Activated T-helper 1 cell treated with anti-CD3 and anti-CD28 coated beads, Interleukin-12 subunit alpha, Interleukin-12 subunit beta, Interleukin-2, Interleukin-4 antibody, amounts not matched to agents 30 ng/mL and 10 ng/mL and 1 ng/mL, durations not matched to agents 14 hours and 24 hours and 36 hours (primary cell): ENCODE measurements around the gene ID2. TPM values are rescaled to one million over a fixed set of nuclear protein-coding genes. Genes with fewer than 3 reads are reported as not detected.

Experiments
- DNase-seq: peaks from one replicate; pipeline ENCODE4 v3.0.0; 2021; ENCODE audit warnings: low spot score
- H3K27ac Mint-ChIP-seq: one replicate; pipeline ENCODE4 v1.8.0; 2021; ENCODE audit warnings: mild to moderate bottlenecking, mixed read lengths
- H3K27me3 Mint-ChIP-seq: one replicate; pipeline ENCODE4 v1.8.0; 2022; ENCODE audit warnings: mild to moderate bottlenecking, moderate library complexity, mixed read lengths; ENCODE audit not compliant: insufficient read depth
- H3K36me3 Mint-ChIP-seq: one replicate; pipeline ENCODE4 v1.8.0; 2021; ENCODE audit warnings: low read depth, mixed read lengths
- H3K4me1 Mint-ChIP-seq: one replicate; pipeline ENCODE4 v1.8.0; 2021; ENCODE audit warnings: low read depth, mixed read lengths
- H3K4me3 Mint-ChIP-seq: one replicate; pipeline ENCODE4 v1.8.0; 2021; ENCODE audit warnings: mild to moderate bottlenecking, moderate library complexity, mixed read lengths
- H3K9me3 Mint-ChIP-seq: one replicate; pipeline ENCODE4 v1.8.0; 2021; ENCODE audit warnings: mixed read lengths
- intact Hi-C: fragments of 100-400 bp; cut with micrococcal nuclease; formaldehyde crosslinking; loops from one replicate; pipeline ENCODE4 v1.15.1; 2024
- total RNA-seq: library from RNA; stranded (reverse); gene quantifications from 2 replicates; pipeline ENCODE4 v1.2.3, GENCODE V29; 2022

Gene ID2
- total RNA-seq, 1 donor from 2014 or later = 301 TPM

- Mint-ChIP-seq H3K4me1 (peaks cover 7% of the 10 kb centered on the region), H3K27me3 (peaks cover 18% of the 10 kb centered on the region), H3K4me3 (no peak overlapping the region), H3K36me3 (no peaks in the 10 kb centered on the region), H3K27ac (no peak overlapping the region), H3K9me3 (peaks cover 5% of the 10 kb centered on the region)
- intact Hi-C loops = no loop called here
- DNase-seq = no peak
Observed at GRCh38 chr2:8642366-8643068, 39.3 kb upstream of the ID2 start.

- intact Hi-C loops = no loop called here
- Mint-ChIP-seq H3K9me3 (peaks cover 11% of the 10 kb centered on the region), H3K4me3 (no peak overlapping the region), H3K27ac (no peak overlapping the region), H3K4me1 (peaks cover 7% of the 10 kb centered on the region), H3K36me3 (no peaks in the 10 kb centered on the region), H3K27me3 (peaks cover 11% of the 10 kb centered on the region)
- DNase-seq = no peak
Observed at GRCh38 chr2:8643250-8643995, 38.4 kb upstream of the ID2 start.

GRCh38 chr2:8643996-8644356, 37.9 kb upstream of the ID2 start:
- Mint-ChIP-seq H3K4me3 (no peak overlapping the region), H3K27me3 (peaks cover 7% of the 10 kb centered on the region), H3K36me3 (no peaks in the 10 kb centered on the region), H3K9me3 (peaks cover 11% of the 10 kb centered on the region), H3K4me1 (peaks cover 7% of the 10 kb centered on the region), H3K27ac (no peak overlapping the region)
- no peak for DNase-seq
- intact Hi-C loops = no loop called here

GRCh38 chr2:8644605-8645175, 37.2 kb upstream of the ID2 start:
- no peaks in the 10 kb centered on the region for H3K36me3 Mint-ChIP-seq
- DNase-seq = no peak
- intact Hi-C loops = no loop called here
- H3K27me3 Mint-ChIP-seq = peaks cover 2% of the 10 kb centered on the region
- H3K4me1 Mint-ChIP-seq = peaks cover 7% of the 10 kb centered on the region
- H3K4me3 Mint-ChIP-seq = no peak overlapping the region
- H3K27ac Mint-ChIP-seq = no peak overlapping the region
- peaks cover 11% of the 10 kb centered on the region for H3K9me3 Mint-ChIP-seq

GRCh38 chr2:8645176-8645831, 36.6 kb upstream of the ID2 start:
- Mint-ChIP-seq H3K4me3 (no peak overlapping the region), H3K4me1 (peaks cover 7% of the 10 kb centered on the region), H3K36me3 (no peaks in the 10 kb centered on the region), H3K27me3 (no peaks in the 10 kb centered on the region), H3K9me3 (peaks cover 11% of the 10 kb centered on the region), H3K27ac (no peak overlapping the region)
- intact Hi-C loops = no loop called here
- no peak for DNase-seq

GRCh38 chr2:8646731-8647461, 35.0 kb upstream of the ID2 start:
- no peak for DNase-seq
- H3K4me3 Mint-ChIP-seq = no peak overlapping the region
- H3K4me1 Mint-ChIP-seq = peaks cover 7% of the 10 kb centered on the region
- no peak overlapping the region for H3K27ac Mint-ChIP-seq
- H3K27me3 Mint-ChIP-seq = peaks cover 2% of the 10 kb centered on the region
- no peaks in the 10 kb centered on the region for H3K36me3 Mint-ChIP-seq
- intact Hi-C loops = no loop called here
- H3K9me3 Mint-ChIP-seq = peaks cover 11% of the 10 kb centered on the region

- Mint-ChIP-seq H3K4me1 (peaks cover 7% of the 10 kb centered on the region), H3K4me3 (no peak overlapping the region), H3K27me3 (peaks cover 2% of the 10 kb centered on the region), H3K27ac (no peak overlapping the region), H3K9me3 (peaks cover 11% of the 10 kb centered on the region), H3K36me3 (no peaks in the 10 kb centered on the region)
- intact Hi-C loops = no loop called here
- DNase-seq = no peak
Observed at GRCh38 chr2:8647462-8647857, 34.4 kb upstream of the ID2 start.

- H3K27me3 Mint-ChIP-seq = peaks cover 2% of the 10 kb centered on the region
- peaks cover 11% of the 10 kb centered on the region for H3K9me3 Mint-ChIP-seq
- no peak for DNase-seq
- peaks cover 7% of the 10 kb centered on the region for H3K4me1 Mint-ChIP-seq
- intact Hi-C loops = no loop called here
- no peak overlapping the region for H3K27ac Mint-ChIP-seq
- H3K4me3 Mint-ChIP-seq = no peak overlapping the region
- no peaks in the 10 kb centered on the region for H3K36me3 Mint-ChIP-seq
Observed at GRCh38 chr2:8648441-8649213, 33.2 kb upstream of the ID2 start.

- no peak overlapping the region for H3K27ac Mint-ChIP-seq
- intact Hi-C loops = no loop called here
- H3K4me1 Mint-ChIP-seq = no peaks in the 10 kb centered on the region
Observed at GRCh38 chr2:8649718-8650117, 32.1 kb upstream of the ID2 start.

GRCh38 chr2:8650256-8650655, 31.6 kb upstream of the ID2 start:
- H3K27ac Mint-ChIP-seq = no peak overlapping the region
- peaks cover 2% of the 10 kb centered on the region for H3K27me3 Mint-ChIP-seq
- H3K36me3 Mint-ChIP-seq = no peaks in the 10 kb centered on the region
- H3K4me3 Mint-ChIP-seq = no peak overlapping the region
- peaks cover 11% of the 10 kb centered on the region for H3K9me3 Mint-ChIP-seq
- no peak for DNase-seq
- no peaks in the 10 kb centered on the region for H3K4me1 Mint-ChIP-seq
- intact Hi-C loops = no loop called here

More at GRCh38 chr2:8649718-8650117, 32.1 kb upstream of the ID2 start:
- peaks cover 2% of the 10 kb centered on the region for H3K27me3 Mint-ChIP-seq
- DNase-seq = no peak
- H3K36me3 Mint-ChIP-seq = no peaks in the 10 kb centered on the region
- peaks cover 11% of the 10 kb centered on the region for H3K9me3 Mint-ChIP-seq
- no peak overlapping the region for H3K4me3 Mint-ChIP-seq

GRCh38 chr2:8652774-8653426, 29.0 kb upstream of the ID2 start:
- no peak for DNase-seq
- H3K36me3 Mint-ChIP-seq = no peaks in the 10 kb centered on the region
- no peak overlapping the region for H3K4me3 Mint-ChIP-seq

GRCh38 chr2:8653485-8653884, 28.4 kb upstream of the ID2 start:
- intact Hi-C loops = no loop called here
- no peak for DNase-seq
- no peak overlapping the region for H3K4me3 Mint-ChIP-seq
- no peak overlapping the region for H3K27ac Mint-ChIP-seq
- peaks cover 17% of the 10 kb centered on the region for H3K4me1 Mint-ChIP-seq
- peaks cover 9% of the 10 kb centered on the region for H3K27me3 Mint-ChIP-seq
- H3K9me3 Mint-ChIP-seq = no peaks in the 10 kb centered on the region
- no peaks in the 10 kb centered on the region for H3K36me3 Mint-ChIP-seq

More at GRCh38 chr2:8652774-8653426, 29.0 kb upstream of the ID2 start:
- Mint-ChIP-seq H3K27ac (no peak overlapping the region), H3K27me3 (peaks cover 8% of the 10 kb centered on the region), H3K9me3 (peaks cover 3% of the 10 kb centered on the region), H3K4me1 (peaks cover 17% of the 10 kb centered on the region)
- intact Hi-C loops = no loop called here
